Globus pallidus (tissue), 1 donor: ENCODE measurements around the gene RNF227.

Experiments
- DNase-seq: peaks from one replicate; pipeline ENCODE4 v3.0.0-alpha.2; 2015; ENCODE audit warnings: low spot score

RNF227 gene

GRCh38 chr17:7889166-7889955 is 26.7 kb downstream of the RNF227 start:
- DNase-seq = peak; percentile 98

DNA sequence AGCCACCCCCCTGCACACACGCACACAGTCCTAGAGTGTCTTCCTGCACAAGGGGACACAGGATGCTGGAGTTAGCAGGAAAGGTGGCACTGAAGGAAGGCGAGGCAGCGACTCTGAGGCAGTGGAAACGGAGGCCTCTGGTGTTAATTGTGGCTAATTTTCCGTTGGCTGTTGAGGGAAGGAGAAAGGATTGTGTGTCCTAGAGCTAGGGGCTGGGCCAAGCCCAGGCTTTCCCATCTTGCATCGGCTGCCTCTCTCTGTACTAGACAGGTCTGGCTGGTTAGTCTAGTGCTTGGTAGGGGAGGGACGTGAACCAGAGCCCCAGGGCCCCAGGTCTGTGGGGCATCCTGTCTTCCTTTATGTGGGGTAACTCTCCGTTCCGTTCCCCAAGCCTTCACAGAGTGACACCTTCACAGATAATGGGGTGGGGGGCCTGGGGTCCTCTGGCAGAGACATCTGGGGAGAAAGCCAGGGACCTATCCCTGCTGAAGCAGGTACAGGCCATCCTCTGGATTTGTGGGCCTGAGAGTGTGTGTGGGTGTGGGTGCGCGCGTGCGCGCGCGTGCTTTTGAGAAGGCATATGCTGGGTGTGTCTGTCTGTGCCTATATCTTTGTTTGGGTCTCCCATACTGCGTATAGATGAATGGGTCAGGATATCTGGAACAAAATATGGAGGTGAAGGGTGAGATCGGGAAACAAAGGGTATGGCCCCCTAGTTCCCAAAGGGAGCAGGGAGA is 27.7 kb downstream of the RNF227 start, which contains the start of gene CHD3:
CHD3 (plus strand) TSS at position 606 of the 737 bp plus-strand sequence. CDS start 212 bp downstream, outside the sequence.
- DNase-seq = no peak

DNA sequence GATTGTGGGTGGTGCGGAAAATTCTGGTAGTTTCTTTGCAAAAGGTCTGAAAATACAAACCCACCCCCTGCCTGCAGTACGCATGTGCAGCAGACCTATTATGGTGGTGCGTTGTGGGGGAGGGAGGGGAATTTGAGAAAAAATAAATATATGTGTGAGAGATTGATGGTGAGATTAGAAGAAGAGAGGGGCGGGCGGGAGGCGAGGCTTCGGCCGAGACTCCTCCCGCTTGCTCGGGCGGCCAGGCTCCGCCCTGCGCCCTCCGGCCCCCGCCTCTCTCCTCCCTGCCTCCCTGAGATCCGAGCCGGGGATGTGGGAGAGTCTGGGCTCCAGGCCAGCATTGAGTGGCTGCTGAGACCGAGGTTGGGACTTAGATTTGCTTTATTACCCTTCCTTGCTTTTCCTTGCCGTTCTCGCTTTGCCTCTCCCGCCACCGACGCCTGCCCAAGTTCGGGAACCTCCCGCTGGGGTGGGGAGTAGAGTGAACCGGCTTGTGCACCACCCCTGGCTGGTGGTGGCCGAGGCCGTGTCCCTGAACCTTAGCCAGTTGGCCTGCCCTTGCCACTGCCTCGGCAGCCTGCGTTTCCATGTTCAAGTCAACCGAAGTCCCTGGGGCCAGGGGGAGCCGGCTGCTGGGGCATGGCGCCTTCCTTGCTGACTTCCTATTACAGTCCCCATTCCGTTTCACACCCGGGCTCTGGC is 28.5 kb downstream of the RNF227 start:
- peak; percentile 91 for DNase-seq

DNA sequence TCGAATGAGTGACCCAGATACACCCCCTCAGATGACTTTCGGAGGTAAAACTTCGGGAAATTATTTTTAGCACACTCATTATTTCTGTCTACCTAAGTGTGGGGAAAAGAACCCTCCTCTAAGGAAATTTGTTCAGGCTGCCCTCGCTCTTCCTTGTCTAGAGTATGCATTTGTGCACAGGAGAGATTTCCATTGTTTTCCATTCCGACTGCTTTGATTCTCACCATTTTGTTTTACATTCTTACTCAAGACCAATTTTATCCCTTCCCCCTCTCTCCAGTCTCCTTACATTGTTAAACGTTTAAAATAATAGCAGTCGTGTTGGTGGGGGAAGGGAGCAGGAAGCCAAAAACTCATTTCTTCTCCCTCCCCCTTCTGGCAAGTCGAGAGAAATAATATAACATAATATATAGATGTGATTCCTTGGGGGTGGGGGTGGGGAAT is 29.0 kb downstream of the RNF227 start:
- no peak for DNase-seq

DNA sequence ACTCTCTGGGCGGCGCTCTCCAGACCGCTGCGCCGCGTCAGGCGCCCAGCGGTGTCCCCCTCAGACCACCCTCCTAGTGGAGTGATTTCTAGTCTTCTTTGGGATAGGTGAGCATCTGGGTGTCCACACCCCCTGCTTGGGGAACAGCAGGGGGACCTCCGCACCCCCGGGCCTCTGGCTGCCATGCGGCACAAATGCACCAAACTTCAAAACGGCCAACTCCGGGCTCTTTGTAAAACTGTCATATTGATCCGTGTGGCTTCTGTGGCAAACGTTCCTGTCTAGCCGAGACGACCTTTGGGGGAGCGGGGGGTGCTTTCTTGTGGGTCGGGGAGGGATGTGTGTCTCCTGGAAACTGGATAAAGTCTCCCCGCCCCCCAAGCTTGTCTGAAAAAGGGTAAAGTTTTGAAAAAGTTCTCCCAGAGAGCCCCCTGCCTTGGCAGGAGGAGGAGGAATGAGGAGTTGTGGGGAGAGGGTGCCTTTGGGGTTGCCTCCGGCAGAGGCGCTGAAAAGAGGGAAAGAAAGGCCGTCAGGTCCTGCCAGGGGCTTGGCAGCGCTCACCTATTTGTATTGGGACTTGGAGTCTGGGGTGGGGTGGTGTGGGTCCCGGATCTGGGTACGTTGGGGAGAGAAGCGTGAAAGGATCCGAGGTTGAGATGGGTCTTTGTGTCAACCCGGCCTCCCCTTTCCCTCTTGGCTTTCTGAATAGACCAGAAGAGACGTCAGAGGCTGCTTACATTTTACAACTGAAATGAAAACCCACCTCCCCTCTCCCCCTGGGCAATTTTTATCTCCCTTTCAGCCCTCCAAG is 29.7 kb downstream of the RNF227 start:
- DNase-seq = peak; percentile 10

- peak; percentile 20 for DNase-seq
These were observed 30.5 kb downstream of the RNF227 start for GRCh38 chr17:7885367-7886226.

DNA sequence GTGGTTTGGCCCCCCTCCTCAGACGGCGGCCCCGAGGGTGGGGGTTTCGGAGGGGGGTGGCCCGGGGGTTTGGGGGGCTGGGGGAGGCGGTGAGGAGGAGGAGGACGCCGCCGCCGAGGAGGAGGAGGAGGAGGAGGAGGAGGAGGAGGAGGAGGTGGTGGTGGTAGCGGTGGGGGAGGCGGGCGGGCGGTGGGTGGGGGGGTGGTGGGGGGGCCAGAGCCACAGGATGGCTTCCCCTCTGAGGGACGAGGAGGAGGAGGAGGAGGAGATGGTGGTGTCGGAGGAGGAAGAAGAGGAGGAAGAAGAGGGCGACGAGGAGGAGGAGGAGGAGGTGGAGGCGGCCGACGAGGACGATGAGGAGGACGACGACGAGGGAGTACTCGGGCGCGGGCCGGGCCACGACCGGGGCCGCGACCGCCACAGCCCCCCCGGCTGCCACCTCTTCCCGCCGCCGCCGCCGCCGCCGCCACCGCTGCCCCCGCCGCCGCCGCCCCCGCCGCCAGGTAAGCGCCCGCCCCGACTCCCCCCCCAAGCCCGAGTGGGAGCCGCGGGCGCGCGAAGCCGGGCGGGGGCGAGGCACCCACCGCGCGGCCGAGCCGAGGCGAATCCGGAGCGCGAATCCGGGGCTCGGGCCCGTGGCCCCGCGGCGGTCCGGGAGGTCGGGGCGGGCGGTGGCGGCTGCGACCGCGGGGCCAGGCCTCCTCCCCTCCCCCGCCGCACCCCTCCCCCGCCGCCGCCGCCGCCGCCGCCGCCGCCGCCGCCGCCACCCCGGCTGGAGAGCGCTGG is 31.3 kb downstream of the RNF227 start:
- no peak for DNase-seq

DNA sequence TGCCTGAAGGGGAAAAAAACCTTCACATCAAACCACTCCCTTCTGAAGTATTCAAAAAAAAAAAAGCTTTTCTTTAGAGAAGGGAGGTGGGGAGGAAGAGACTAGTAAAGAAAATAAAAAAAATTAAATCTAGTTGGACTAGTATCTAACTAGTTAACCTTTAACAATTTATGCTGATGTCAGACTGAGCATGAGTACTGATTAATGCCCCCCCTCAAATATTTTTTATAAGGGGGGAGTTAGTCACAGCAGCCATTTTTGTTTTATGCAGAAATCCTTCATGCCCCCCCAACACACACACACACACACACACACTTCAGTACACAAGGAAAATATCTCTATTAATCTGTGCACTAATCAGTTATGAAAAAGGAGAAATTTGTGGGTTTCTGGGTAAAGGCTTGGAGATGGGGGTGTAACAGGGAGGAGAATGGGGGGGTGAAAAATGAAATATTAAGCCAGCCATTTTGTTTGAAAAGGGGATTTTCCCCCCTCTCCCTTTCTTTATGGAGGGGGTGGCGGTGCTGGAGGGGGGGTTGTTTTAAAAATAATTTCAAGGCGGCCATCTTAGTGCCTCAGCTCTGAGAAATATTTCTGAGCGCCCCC is 32.2 kb downstream of the RNF227 start:
- DNase-seq = no peak

GRCh38 chr17:7882629-7883028 is 33.5 kb downstream of the RNF227 start:
- DNase-seq = no peak

DNA sequence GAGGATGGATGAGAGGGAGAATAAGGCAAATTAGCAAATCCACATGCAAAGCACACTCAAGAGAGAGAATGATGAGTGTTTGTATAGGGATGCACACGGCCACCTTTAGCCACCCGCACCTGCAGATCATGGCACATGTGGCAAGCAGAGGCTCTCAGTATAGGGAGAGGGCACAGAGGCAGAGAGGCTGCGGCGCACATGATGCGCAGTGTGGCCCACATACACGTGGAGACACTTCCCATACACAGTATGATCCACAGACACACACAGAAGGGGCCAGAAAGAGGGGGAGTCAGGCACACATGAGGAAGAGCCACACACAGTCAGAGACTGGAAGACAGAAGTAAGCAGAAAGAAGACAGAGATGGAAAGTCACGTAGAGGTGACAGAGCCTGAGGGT is 34.0 kb downstream of the RNF227 start:
- no peak for DNase-seq

- DNase-seq = no peak
These were observed 34.6 kb downstream of the RNF227 start for GRCh38 chr17:7881276-7882054.

DNA sequence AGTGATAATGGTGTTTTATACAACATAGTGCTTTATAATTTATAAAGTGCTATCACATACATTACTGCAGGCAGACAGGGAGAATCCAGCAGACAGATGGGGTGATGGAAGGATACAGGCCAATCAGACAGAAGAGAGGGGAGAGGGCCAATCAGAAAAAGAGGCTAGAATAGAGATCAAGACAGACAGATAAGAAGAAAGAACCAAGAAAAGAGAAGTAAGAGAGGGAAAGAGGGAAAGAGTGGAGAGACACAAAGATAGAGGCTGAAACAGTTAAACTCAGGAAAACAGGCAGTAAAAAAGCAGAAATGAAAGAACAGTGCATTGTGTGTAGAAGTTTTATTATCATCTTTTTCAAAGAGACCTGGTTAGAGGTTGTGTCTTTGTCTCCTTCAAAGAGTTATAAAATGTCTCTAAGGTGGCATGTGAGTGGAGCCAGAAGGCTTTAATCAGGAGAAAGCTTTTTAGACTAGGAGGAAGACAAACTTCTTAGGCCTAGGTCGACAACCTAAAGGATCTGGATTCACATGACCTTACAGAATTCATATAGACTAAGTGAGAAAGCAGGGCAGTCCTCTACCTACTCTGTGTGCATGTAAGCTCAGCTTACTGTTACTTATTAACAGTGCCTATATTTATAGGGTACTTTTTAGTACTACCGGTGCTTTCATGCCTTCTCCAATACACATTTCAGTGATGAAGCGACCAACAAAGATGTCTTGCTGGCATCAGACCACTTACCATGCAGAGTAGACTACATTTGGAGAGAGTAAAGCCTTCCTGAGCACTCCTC is 35.8 kb downstream of the RNF227 start:
- no peak for DNase-seq

GRCh38 chr17:7878234-7878633 is 37.9 kb downstream of the RNF227 start:
- DNase-seq = no peak

DNA sequence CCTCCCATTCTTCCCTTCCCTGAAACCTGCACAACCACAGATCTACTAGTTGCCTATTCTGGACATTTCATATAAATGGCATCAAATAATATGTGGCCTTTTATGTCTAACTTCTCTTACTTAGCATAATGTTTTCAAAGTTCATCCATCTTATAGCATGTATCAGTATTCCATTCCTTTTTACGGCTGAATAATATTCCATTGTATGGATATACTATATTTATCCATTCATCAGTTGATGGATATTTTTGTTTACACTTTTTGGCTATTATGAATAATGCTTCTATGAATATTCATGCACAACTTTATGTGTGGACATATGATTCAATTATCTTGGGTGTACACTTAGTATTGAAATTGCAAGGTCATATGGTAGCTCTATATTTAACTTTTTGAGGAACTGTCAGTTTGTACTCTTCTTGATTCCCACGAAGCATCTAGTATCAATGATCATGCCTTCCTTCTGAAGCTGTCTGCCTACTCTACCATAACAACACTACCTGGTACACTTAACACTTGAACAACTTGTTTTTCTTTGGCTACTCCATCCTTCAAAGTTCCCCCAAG is 40.2 kb downstream of the RNF227 start:
- DNase-seq = no peak

GRCh38 chr17:7873051-7873450 is 43.0 kb downstream of the RNF227 start:
- DNase-seq = no peak

DNA sequence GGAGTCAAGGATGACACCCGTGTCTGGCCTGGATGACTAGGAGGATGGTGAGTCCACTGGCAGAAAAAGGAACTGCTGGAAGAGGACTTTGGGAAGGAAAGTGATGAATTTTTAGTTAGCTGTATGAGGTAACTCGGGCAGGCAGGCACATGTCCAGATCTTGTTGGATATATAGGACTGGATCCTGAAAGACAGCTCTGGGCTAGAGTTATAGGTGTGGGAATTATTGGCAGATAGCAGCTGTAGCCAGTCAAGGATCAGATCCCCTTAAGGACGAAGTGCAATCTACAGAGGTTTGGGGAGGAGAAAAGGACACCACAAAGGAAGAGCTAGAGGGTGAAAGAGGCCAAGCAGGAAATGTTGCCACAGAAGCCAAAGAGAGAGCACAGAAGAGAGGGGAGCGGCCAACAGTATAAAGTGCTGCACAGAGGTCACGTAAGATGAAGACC is 48.2 kb downstream of the RNF227 start:
- DNase-seq = no peak

- DNase-seq = no peak
These were observed 51.0 kb downstream of the RNF227 start for GRCh38 chr17:7864995-7865650.
